Activated T-helper 1 cell treated with Interleukin-2 at 50 U/mL for 16 hours (primary cell): ENCODE results near the gene PPP1R7.
"Not testable (repeated sequence)": the region's sequence is repeated elsewhere in the genome, so short reads cannot be mapped to it uniquely, and the experiment has no call there.

ENCODE experiments used
- DNase-seq: peaks from one replicate; pipeline ENCODE4 v3.0.0-alpha.2; 2020; ENCODE audit warnings: low read depth

The PPP1R7 gene

DNA sequence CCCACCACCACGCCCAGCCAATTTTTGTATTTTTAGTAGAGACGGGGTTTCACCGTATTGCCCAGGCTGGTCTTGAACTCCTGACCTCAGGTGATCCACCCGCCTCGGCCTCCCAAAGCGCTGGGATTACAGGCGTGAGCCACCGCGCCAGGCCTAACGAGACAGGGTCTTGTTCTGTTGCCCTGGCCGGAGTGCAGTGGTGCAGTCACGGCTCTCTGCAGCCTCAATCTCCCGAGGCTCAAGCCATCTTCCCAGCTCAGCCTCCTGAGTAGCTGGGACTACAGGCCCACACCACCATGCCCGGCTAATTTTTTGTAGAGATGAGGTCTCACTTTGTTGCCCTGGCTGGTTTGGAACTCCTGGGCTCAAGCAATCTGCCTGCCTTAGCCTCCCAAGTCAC lies 47.0 kb downstream of the PPP1R7 start:
- DNase-seq, result not testable (repeated sequence)

DNA sequence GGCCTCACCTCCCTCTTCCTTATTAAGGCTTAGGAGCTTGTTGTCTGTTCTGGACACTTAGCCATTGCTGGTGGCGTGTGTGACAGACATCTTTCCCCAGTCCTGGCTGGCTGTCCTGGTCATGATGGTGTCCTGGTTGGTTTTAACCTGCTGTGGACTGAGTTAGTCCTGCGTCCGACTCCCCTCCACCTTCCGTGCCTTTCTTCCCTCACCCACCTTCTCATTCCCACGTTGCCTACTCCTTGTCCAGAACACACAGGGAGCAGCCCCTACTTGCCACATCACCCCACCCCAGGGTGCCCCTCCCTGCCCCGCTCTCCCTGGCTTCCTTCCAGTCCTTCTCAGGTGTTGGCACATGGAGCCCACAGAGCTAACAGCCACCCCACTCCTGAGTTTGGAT lies 47.7 kb downstream of the PPP1R7 start:
- no peak for DNase-seq

DNA sequence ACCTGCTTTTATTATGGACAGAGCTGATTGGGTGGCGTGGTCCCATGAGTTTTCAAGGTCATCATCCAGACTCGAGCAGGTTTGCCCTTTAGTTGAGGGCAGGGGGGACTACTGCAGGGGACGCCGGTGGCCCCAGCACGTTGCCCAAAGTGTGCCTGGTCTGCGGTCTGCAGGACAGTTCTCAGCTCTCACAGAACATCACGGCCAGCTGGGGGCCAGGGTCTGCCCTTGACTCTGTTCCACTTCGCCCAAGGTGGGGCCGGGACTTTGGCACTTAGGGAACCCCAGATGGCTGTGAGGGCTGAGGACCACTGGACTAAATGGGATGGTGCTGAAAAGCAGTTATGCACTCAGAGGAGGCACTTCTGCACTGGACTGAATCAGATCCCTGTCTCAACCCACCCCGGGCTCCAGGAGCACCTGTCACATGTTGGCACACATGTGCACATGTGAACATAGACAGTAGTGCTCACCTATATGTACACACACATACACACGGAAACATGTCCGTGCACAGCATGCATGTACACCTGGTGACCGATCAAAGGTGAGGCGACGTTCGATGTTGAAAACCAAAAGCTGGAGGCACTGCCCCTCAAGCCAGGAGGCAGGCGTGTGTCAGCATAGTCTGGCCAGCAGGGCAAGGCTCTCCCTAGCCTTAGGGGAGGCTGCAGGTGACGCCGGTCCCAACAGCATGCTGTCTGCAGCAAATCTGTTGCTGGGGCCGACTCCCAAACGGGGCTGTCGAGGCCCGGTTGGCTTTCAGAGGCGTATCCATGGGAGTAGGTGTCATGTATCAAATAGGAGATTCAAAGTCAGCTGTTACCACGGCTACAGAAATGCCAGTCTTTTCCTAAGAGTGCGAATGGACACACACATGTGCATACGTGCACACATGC lies 48.4 kb downstream of the PPP1R7 start:
- DNase-seq, result no peak

DNA sequence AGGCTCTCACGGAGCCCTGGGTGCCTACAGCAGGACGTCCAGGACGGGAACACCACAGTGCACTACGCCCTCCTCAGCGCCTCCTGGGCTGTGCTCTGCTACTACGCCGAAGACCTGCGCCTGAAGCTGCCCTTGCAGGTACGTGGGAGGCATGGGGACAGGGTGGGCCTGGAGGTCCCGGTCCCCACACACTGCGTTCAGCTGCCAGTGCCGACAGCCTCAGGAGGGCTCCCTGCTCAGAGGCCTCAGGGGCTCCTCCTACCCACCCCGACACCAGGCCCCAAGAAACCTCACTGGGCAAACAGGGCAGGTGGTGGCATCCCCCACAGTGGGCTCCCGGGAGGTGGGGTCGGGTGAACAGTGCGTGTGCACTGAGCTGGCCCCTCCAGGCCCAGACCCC lies 49.0 kb downstream of the PPP1R7 start:
- no peak for DNase-seq

DNA sequence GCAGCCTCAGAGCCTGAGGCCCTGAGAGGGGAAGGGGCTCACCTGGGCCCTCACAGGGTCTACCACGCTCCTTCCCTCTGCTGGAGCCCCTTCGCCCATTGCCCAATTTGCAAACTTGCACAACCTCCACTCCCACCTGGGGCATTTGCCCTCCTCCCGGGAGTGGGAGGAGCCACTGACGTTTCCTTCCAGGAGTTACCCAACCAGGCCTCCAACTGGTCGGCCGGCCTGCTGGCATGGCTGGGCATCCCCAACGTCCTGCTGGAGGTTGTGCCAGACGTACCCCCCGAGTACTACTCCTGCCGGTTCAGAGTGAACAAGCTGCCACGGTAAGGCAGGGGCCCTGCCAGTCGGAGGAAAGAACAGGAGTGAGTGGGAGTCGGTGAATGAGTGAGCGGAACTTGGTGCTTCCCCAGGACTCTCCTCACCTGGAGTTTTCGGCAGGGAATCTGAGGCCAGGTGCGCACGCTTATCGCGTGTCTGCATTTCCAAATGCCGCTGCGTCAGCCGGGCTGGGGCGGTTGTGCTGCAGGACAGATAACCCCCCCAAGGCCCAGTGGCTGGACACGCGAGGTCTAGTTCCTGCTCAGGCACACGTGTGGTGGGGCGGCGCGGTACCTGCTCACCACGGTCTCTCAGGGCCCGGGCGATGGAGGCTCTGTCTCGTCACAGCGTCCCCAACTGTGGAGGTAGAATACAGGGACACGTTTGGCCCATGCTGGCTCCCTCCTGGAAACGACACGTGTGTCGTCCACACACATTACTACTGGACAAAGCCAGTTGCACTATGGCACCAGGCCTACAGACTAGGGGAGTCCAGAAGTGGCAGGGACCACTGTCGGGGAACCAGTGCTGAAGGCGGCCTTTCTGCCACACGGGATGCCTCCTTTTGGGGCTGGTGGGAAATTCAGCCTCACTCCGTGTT lies 49.9 kb downstream of the PPP1R7 start:
- DNase-seq, result no peak

DNA sequence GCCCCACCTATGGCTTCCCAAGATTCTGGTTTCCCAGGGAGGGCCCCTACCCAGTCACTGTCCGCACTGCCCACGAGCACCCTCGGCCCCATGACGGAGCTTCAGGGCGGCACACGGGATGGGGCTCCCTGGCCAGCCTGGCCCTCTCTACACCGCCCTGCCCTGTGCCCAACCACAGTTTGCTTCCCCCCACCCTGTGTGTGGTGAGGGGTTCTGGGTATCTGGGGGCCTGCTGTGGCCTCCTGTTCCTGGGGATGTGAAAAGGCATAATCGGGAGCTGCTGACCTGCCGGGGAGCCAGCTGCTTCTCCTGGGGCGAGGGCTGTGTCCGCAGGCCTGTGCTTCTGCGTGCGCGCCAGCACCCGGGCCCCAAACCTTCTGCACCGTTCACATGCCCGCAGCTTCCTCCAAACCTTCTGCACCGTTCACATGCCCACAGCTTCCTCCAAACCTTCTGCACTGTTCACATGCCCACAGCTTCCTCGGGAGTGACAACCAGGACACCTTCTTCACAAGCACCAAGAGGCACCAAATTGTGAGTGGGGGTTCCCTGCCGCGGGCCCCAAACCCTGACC lies 50.6 kb downstream of the PPP1R7 start:
- no peak for DNase-seq

DNA sequence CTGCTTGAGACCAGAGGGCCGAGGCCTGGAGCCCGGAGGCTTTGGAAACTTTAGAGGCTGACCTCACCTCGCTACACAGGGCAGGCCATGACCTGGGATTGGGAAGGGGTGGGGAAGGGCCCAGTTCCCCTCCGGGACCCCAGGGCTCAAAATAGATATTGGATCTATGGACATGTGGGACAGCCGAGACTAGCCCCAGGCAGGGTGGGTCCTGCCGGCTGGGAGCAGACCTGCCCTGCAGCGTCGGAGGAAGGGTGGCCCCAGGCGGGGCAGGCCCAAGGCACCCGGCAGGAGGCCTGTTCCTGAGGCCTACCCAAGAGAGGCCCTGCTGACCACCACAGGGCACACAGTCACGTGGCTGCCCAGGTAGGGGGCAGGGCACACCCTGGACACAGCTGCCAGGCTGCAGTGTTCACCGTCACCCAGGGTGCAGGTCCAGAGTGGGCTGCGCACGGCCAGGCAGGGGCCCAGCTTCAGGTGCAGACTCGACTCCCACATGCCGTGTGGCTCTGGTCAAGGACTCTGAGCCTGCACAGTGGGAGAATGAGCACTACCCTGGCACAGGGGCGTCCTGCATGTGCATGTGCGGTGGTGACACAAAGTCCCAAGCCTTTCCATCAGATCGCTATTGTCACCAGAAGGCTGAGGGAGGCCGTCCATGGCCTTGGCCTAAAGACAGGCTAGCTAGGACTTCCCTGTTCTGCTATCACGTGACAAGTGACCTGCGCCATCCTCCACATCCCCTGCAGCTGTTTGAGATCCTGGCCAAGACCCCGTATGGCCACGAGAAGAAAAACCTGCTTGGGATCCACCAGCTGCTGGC lies 51.4 kb downstream of the PPP1R7 start:
- no peak for DNase-seq

DNA sequence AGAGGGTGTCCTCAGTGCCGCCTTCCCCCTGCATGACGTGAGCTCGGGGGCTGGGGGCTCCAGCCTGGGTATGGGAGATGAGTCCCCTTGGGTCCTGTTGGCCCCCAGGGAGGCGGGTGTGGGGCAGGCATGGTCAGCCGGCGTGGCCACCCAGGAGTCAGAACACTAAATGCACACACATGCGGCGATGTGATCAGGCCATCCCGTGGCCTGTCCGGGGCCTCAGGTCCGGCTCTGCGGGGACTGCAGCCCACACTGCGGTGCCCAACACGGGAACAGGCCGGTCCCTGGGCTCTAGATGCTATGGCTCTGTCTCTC lies 52.0 kb downstream of the PPP1R7 start:
- no peak for DNase-seq

DNA sequence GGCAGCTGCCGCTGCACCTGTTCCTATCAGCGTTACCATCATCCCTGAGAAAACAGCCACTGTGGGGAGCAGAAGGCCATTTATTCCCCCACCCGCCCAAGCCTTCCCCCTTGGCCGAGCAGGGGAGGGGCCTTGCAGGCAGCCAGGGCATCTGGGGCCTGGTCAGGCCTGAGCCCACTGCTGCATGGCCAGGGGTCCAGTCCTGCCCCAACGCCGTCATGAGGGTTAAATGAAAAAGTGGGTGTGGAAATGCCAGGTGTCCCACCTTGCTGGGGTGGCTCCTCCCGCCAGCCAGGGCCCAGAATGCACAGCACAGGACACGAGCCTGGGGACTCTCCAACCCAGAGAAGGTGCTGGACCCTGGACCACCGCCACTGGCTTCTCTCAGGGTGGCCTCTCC lies 52.4 kb downstream of the PPP1R7 start:
- no peak for DNase-seq

DNA sequence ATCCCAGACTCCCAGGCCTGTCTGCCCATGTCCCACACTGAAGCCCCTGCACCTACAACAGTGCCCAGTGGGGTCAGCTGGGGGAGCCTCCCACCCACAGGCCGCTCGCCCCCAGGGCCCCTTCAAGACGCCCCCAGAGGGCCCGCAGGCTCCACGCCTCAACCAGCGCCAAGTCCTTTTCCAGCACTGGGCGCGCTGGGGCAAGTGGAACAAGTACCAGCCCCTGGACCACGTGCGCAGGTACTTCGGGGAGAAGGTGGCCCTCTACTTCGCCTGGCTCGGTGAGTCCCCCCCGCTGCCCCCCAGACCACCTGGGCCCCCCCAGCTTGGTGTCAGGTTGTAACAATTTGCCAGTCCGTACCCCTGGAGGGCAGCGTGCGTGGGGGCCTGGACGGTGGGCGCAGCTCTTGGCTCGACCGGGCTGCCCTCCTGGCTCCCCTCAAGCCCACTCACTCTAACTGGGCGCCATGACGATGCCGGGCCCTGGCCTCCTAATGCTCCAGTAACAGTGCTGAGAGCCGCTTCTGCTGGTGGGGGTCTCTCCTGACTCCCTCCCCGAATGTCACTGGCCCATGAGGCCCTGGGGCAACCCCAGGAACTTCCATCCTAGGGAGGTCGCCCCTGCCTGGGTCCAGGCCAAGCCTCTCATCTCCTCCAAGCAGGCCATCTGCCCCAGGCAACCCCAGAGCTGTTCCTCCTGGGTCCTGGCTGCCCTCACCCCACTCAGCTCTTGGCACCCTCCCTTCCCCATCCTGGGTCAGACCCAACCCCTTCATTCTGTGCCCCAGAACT lies 53.1 kb downstream of the PPP1R7 start:
- DNase-seq, result no peak

DNA sequence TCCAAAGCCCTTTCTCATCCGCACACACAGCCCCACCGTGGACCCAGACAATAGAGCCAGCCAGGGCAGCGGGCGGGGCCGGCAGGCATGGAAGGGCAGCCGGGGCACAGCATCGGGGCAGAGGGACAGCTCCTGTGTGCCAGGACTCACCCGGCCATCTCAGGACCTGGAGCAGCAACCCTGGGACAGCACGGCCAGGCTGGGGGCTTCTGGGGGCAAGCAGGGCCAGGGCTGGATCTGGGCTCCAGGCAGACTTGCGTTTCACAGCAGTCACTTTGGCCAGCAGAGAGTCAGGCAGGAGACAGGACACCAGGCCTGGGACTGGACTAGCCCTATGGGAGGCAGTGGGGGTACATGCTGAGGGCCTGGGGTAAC lies 53.7 kb downstream of the PPP1R7 start:
- DNase-seq, result no peak

DNA sequence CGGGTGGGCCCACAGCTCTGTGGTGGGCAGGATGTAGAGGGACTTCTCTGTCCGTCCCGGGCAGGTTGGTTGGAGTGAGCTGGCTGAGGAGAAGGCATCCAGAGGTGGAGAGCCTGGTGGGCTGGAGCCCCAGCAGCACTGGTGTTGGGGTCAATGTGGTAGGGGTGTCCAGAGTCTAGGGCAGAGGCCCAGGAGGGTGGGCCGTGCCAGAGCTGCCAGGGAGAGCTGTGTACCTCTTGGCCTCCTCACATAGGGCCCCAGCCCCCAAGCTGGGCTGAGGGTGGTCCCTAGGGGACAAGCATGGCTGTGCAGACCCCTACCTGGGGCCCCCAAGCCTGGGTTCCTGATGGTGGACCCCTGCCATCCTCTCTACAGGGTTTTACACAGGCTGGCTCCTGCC lies 54.2 kb downstream of the PPP1R7 start:
- no peak for DNase-seq

DNA sequence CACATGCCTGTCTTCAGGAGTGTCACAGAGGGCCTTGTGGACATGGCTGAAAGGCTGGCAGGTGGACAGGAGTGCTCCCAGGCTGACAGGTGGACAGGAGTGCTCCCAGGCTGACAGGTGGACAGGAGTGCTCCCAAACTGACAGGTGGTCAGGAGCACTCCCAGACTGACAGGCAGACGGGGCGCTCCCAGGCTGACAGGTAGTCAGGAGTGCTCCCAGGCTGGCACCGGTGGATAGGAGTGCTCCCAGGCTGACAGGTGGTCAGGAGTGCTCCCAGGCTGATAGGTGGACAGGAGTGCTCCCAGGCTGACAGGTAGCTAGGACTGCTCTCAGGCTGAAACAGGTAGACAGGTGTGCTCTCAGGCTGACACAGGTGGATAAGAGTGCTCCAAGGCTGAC lies 54.8 kb downstream of the PPP1R7 start:
- no peak for DNase-seq

DNA sequence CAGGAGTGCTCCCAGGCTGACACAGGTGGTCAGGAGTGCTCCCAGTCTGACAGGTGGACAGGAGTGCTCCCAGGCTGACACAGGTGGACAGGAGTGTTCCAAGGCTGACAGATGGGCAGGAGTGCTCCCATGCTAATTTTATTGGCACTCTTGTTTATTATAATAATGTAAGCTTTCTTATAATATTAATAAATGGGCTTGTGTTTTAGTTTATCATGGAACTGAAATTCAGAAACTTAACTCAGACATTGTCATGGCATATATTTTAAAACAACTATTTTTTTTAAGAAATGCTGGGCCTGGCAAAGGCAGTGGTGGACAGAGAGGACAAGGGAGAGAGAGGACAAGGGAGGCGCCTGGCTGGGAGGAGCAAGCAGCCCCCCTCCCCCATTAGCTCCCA lies 56.9 kb downstream of the PPP1R7 start:
- no peak for DNase-seq

DNA sequence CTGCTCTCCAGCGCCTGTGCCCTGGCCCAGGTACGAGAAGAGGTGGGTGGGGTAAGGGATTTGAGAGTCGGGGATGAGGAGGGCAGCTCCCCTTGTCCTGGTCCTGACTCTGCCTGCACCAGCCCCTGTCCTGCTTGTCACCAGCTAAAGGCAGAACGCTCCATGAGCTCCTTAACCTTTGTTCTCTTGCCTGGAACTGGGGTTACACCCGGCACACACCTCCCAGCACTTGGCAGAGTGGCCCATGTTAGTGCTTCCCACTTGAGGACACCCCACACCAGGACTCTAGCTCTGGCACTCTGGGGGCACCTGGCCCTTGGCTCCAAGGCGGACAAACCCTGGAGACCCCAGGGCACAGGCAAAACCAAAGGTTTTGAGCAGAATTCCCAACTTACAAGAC lies 57.4 kb downstream of the PPP1R7 start:
- no peak for DNase-seq

DNA sequence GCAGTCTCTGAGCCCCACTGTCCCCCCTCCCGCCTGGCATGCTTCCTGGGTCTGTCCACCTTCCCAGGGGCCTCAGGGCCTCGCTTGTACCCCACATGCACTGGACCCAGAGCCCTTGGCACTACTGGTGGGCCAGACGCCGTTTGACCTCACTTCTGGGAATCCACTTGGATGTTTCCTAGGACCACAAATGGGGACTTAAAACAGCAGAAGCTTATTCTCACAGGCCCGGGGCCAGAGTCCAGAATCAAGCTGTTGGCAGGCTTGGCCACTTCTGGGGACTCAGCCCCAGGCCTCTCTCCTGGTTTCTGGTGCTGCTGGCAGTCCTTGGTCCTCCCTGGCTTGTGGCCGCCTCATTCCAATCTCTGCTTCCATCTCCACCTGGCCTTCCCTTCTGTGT lies 57.8 kb downstream of the PPP1R7 start:
- no peak for DNase-seq

DNA sequence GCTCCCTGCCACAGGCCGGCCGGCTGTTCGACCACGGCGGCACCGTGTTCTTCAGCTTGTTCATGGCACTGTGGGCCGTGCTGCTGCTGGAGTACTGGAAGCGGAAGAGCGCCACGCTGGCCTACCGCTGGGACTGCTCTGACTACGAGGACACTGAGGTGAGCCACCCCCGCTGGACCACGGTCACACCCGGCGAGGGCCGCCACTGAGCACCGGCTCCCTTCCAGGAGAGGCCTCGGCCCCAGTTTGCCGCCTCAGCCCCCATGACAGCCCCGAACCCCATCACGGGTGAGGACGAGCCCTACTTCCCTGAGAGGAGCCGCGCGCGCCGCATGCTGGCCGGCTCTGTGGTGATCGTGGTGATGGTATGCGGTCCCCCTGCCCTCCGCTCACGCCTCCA lies 59.0 kb downstream of the PPP1R7 start:
- no peak for DNase-seq

DNA sequence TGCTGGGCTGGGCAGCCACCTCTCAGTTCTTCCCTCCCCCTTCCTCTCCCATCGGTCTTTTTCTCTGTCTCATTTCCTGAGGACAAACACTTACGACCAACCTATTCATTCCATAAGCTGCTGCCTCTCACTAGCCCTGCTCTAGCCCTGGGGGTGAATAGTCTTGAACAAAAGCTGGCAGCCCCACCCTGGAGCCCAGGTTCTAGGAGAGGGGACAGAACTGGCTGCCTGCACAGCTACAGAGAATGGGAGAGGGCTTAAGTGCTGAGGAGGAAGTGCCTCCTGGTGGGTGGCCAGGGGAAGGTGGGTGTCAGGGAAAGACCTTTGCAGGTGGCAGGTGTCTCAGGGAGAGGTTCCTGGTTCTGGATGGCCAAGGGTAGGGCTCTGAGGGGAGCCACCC lies 61.0 kb downstream of the PPP1R7 start:
- no peak for DNase-seq

DNA sequence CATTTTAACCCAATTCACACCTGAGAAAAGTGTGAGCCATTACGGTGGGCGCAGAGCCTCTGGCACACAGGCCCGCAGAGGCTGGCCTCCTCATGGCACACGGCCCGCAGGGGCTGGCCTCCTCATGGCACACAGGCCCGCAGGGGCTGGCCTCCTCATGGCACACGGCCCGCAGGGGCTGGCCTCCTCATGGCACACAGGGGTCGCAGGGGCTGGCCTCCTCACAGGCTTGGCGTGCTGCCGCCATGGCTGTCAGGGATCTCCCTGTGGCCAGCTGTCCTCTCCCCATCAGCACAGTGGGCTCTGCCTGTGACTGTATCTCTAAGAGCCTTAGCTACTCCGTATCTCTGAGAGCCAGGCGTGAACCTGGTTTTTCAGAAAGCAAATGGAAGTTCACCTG lies 62.8 kb downstream of the PPP1R7 start:
- DNase-seq, result no peak

DNA sequence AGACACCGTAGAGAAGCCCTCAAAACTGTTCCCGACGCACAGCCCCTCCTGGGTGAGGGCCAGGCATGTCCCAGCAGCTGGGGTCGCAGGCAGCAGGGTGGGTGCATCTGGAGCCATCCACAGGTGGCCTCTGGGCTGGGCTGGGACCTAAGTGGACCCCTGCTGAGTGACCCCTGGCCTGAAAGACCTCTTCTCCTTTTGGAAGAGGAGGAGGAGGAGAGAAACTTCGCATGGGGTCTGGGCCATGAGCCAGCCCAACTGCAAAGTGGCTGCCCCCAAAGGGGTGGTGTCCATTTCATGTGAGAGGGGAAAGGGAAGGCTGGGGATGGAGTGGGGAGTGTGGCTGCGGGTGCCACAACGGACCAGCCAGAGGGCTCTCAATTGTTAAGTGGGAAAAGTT lies 63.3 kb downstream of the PPP1R7 start:
- DNase-seq, result no peak

DNA sequence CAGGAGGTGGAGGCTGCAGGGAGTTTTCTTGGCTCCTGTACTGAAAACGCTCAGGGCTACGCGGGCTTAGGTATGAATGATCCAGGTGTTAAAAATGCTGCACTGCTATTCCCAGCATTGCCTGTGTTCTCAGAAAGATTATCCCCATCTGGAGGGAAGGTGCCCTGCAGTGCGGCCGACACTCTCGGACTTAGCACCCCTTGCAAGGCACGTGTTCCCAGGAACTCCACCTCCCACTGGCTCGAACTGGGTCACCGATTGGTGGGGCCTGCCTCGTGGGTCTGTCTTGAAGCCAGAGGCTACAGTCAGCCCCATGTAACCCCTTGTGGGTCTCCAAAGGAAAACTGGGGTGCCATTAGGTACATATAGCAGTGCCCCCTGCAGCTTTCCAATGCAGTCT lies 63.9 kb downstream of the PPP1R7 start:
- DNase-seq, result no peak
